CD4-positive, alpha-beta T cell treated with Interleukin-6 for 4 hours (primary cell): ENCODE results near the gene RETREG3.
"Not testable (repeated sequence)": the region's sequence is repeated elsewhere in the genome, so short reads cannot be mapped to it uniquely, and the experiment has no call there.

Experiments
- DNase-seq: peaks from one replicate; pipeline ENCODE4 v3.0.0-alpha.2; 2020; ENCODE audit warnings: mixed read lengths

RETREG3 gene

DNA sequence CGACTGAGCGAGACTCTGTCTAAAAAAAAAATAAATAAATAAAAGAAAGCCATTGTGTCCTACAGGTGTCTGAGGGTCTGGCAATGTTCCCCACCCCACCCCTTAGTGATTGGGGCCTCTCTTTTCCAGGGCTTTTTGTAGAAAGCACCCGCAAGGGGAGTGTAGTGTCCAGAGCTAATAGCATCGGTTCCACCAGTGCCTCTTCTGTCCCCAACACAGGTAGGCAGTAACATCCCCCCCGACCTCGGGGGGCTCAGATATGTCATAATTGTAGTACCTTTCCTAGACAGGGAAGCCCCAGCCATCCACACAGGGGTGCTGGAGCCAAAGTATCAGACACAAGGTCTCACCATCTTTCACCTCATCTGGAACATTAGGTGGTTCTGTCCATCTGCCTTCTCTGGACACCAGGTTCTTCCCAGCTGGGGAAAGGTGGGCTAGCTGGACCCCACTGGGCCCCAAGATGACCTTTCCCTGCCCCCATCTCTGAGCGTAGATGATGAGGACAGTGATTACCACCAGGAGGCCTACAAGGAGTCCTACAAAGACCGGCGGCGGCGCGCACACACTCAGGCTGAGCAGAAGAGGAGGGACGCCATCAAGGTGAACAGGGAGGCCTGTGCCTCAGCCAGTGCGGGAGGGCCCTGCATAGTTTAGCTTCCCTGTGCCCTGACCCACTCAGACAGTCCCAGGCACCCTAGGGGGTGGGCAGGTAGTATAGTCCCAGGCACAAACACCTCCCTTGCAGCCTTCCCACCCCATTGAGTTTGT is 40.6 kb downstream of the RETREG3 start:
- no peak for DNase-seq

DNA sequence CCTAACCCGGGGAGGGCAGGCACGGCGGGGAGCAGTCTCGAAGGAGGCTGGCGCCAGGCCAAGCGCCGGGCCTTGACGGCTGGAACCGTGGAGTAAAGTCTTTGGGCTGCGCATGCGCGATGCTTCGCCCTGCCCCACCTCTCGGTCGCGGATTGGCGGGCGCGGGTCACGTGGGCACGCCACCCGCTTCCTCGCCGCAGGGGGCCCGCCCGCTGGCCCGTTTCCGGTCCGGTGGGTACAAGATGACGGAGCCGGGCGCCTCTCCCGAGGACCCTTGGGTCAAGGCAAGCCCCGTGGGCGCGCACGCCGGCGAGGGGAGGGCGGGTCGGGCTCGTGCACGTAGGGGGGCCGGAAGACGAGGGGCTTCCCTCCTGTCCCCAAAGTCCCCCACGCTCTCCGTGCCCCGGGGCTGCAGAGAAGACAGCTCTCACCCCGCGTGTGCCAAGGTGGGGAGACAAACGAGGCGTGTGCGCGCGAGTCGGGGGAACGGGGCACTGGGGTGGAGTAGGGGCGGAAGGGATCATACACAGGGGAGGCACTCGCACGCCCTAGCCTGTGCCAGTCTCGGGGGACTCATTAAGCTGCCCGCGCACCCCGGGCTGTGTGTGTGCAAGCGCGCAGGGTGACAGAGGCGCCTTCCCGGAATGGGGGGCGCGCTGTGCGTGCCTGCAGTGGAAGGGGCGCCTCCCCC is 42.1 kb downstream of the RETREG3 start, which contains the start of gene MLX:
Gene MLX, plus strand, starts transcription at position 218 of the 691 bp plus-strand sequence. Its CDS starts 25 bp downstream, at position 243.
- peak; percentile 94 for DNase-seq

DNA sequence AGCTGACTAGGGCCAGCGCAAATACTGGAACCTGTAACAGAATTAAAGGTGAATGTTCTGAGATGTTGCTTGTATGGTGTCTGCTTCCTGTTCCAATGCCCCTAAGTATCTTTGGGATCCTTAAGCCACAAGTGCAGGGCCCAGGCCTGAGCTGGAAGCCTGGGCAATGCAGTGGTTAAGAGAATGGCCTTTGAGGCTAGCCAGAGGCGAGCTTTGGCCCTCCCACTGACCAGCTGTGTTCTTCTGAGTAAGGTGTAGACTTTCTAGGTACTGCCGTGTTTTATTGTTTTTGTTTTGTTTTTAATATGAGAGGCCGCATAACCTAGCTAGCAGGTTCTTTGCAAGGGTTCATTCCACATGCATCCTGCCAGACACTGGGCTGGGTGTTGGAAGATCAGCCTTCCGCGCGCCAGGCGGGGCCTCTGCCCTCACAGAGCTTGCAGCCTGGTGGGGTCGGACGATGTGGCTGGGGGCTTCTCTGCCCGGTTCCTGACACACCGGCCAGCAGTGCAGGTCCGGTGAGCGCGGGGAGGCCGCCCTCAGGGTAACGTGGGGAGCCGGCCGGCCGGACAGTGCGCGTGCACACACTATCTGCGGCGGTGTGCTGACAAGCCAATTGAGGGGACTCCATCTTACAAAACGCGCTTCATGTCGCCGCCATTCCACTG is 42.8 kb downstream of the RETREG3 start:
- DNase-seq: peak; percentile 21

DNA sequence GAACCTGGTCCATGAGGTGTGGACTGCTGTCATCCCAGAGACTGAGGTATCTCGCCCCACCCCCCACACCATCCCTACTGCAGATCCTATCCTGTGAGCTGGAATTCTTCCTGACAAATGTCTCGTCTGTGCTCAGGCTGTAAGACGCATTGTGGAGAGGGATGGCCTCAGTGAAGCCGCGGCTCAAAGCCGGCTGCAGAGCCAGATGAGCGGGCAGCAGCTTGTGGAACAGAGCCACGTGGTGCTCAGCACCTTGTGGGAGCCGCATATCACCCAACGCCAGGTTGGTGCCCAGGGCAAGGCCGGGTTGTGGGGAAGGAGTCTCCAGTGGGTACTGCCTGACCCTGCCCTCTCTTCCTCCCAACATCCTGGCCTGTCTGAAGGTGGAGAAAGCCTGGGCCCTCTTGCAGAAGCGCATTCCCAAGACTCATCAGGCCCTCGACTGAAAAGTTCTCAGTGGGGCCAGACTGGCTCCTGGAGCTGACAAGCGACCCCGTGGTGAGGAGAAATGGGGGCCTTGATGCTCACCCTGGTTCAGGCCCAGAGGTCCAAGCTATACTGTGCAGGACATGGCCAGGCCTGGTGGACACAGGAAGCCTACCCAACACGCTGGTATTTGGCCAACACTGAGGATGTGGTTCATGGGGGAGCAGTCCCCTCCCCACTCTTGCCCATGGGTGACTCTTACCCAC is 43.5 kb downstream of the RETREG3 start:
- DNase-seq: no peak

DNA sequence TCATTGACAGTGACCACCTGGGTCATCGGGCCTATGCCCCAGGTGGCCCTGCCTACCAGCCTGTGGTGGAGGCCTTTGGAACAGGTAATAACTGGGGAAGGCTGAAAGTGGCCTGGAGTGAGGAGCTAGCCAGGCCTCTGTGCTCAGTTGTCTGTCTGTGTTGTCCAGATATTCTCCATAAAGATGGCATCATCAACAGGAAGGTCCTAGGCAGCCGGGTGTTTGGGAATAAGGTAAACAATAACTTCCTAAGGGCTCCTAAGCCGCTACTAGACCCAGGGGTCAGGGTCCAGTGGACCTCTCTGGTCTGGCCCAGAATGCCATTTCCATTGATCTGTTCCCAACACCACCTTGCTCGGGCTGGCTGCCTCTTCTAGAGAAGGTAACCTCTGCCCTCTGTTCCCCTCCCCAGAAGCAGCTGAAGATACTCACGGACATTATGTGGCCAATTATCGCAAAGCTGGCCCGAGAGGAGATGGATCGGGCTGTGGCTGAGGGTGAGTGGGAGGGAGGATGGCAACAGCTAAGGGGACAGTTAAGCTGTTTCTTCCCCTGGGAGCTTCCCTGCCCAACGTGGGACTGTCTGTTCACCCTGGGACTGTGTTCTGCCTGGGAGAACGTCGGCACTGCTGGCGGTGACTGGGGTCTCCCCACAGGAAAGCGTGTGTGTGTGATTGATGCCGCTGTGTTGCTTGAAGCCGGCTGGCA is 44.2 kb downstream of the RETREG3 start:
- DNase-seq: no peak

DNA sequence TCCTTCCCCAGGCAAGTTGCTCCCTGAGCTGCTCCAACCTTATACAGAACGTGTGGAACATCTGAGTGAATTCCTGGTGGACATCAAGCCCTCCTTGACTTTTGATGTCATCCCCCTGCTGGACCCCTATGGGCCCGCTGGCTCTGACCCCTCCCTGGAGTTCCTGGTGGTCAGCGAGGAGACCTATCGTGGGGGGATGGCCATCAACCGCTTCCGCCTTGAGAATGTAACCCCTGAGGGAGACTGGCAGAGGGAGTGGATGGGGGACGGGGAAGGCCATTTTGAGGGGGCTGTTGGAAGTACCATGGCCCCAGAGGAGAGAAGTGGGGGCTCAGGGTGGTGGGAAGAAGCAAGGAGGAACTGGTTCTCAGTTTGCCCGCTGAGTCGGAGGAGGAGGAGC is 45.2 kb downstream of the RETREG3 start:
- DNase-seq: no peak

DNA sequence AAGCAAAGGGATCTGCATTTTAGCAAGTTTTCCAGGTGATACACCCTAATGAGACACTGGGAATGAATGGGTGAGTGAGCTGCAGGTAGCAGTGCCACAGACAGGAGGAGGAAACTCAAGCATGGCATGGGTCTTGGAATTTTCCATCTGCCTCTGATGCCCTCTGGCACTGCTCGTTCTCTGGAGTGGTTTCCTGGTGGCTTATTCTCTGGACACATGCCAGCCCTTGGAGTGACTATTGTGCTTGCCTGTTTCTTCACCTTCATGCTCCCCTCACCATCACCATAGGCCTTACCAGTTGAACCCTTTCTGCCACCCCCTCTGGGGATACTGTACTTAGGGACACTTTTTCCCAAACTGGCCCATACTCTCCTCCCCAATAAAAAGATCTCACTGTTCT is 45.6 kb downstream of the RETREG3 start:
- DNase-seq: no peak

DNA sequence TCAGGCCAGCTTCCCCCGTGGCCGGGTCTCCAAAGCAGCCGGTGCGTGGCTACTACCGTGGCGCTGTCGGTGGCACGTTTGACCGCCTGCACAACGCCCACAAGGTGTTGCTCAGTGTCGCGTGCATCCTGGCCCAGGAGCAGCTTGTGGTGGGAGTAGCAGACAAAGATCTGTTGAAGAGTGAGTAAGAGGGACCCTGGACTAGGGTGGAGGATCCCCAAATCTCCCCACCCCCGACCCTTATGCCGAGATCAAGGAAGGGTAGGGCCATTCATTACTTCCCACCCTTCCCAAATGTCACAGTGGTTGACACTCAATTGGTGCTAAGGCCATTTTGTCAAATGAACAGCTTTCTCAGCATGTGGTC is 46.0 kb downstream of the RETREG3 start:
- DNase-seq: no peak

DNA sequence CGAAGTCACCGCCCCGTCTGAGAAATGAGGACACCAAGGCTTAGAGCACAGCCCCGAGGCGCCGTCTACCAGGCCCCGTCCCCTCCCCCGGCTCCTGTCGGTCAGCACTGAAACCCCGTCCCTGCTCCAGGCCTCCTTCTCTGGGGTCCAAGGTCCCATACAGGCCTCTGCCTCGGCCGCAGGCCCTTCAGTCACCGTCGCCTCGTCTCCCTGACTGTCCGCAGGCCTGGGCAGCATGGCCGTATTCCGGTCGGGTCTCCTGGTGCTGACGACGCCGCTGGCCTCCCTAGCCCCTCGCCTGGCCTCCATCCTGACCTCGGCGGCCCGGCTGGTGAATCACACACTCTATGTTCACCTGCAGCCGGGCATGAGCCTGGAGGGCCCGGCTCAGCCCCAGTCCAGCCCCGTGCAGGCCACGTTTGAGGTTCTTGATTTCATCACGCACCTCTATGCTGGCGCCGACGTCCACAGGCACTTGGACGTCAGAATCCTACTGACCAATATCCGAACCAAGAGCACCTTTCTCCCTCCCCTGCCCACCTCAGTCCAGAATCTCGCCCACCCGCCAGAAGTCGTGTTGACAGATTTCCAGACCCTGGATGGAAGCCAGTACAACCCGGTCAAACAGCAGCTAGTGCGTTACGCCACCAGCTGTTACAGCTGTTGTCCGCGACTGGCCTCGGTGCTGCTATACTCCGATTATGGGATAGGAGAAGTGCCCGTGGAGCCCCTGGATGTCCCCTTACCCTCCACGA is 46.6 kb downstream of the RETREG3 start:
- DNase-seq: peak; percentile 17

DNA sequence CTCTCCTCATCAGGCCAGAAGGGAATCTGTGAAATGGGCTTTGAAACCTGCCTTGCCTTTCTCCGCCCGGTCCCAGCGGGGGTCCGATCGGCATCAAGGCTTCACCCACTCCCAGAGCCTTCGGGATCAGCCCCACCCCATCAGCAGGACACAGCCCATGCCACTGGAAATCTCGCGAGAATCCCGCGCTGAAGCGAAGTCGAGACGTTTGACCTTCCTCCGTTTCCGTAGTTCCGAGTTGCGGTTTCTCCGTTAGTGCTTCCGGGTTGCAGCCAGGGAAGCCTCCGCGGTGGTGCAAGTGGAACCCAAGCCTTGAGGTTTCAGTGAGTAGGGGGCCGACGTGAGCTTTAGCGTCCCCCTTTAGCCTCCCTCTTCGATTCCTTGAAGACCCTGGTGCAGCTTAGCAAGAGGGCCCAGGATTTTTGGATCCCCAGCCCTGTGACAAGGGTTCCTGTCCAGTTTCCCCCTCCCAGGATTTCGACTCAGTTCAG is 47.2 kb downstream of the RETREG3 start, which contains the start of gene COASY:
Gene COASY, plus strand, starts transcription at position 252 of the 491 bp plus-strand sequence. CDS start 475 bp downstream, outside the sequence.
- peak; percentile 92 for DNase-seq

DNA sequence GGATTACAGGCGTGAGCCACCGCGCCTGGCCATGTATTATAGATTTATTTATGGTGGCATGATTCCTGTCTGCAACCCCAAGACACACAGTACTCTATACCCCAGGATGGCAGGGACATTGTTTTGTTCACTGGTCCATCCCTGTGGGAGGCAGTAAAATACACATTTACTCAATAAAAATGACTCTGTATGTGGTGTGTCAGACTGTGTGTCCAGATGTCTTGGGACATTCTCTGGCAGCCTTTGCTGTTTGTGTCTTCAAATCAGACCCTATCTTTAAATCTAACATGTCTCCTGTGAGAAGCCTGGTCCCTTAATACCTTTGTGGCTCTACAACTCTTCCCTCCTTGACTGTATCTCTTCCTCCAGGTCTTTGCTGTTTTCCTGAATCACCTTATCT is 48.9 kb downstream of the RETREG3 start:
- no peak for DNase-seq

DNA sequence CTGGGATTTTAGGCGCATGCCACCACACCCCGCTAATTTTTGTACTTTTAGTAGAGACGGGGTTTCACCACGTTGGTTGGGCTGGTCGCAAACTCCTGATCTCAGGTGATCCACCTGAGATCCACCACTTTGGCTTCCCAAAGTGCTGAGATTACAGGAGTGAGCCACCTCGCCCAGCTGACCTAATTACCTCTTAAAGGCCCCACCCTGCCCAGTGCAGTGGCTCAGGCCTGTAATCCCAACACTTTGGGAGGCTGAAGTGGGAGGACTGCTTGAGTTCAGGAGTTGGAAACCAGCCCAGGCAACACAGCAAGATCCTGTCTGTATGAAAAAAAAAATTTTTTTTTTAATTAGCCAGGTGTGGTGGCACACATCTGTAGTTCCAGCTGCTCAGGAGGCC is 50.1 kb downstream of the RETREG3 start:
- no peak for DNase-seq

DNA sequence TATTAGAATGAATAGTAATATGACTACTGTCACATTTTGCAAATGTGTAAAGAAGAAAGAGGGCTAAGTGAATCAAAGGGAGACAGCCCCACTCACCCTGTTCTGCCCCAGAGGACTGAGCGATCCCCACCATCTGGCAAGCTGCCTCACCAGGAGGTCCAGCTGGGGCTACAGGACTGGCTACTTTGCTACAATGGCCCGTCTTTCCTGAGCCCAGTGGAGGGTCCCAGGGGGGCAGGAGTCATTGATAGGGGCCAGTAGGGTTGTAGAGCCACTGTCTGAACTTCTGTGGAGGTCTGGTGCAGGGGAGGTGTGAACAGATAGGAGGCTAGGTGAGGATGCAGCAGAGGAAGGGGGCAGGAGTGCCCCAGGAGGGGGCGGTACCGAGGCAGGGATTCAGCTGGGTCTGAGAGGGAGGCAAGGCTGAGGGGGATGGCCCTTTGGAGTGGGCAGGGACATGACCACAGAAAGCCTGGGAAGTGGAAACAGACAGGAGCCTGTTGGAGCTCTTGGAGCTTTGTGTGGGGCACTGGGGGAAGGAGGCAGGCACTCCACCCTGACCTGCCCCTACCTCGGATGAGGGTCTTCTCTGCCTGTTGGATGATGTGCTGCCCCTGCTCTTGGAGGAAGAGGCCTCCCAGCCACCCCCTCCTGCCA is 53.1 kb downstream of the RETREG3 start:
- DNase-seq: not testable (repeated sequence)

DNA sequence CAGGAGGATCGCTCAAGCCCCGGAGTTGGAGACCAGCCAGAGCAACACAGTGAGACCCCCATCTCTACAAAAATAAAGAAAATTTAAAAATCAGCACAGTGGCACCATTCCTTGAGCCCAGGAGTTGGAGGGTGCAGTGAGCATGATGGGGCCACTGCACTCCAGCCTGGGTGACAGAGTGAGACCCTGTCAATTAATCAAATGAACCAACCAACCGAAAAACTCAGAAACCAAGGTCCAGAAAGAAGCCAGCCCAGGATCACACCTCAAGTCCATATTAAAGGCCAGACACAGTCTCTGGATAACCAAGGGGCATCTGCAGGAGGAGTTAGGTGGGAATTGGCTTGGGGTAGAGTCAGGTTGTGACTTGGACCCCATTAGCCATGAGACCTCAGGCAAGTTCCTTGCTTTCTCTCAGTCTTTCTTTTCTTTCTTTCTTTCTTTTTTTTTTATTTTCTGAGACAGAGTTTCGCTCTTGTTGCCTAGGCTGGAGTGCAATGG is 54.0 kb downstream of the RETREG3 start:
- no peak for DNase-seq

DNA sequence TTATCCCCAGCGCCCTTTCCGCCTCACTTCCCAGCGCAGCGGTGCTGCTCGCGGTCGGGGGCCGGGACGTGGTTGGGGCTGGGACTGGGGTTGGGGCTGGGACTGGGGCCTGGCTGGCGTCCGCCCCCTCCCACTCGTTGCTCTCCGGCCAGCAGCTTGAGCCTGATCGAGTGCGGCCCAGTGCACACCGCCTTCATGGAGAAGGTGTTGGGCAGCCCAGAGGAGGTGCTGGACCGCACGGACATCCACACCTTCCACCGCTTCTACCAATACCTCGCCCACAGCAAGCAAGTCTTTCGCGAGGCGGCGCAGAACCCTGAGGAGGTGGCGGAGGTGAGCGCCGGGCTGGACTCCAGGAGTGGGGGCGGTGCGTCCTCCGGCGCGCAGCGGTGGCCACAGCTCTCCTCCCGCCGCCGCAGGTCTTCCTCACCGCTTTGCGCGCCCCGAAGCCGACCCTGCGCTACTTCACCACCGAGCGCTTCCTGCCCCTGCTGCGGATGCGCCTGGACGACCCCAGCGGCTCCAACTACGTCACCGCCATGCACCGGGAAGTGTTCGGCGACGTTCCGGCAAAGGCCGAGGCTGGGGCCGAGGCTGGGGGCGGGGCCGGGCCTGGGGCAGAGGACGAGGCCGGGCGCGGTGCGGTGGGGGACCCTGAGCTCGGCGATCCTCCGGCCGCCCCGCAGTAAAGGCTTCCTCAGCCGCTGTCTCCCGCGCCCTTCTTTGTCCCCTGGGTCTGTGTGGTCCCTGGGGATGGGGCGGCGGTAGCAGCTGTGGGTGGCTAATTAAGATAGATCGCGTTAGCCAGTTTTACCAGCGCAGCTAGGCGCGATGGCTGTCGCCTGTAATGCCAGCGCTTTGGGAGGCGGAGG is 54.7 kb downstream of the RETREG3 start:
- DNase-seq: peak; percentile 85

DNA sequence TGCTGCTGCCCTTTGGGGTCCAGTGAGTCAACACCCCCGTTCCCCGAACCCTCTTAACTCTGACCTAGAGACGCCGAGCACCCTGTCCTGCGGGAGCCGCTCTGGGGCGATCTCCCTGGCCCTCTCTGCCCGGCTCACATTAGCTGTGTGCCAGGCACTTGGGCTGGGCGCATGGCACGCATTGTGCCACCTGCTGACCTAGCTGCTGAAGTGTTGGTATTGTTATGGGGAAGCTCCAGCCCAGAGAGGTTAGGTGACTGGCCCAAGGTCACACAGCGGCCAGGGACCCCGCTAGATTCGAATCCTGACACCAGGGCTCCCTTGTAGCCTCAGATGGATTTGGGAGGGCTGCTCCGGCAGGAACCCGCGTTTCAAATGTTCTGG is 55.3 kb downstream of the RETREG3 start:
- peak; percentile 24 for DNase-seq

DNA sequence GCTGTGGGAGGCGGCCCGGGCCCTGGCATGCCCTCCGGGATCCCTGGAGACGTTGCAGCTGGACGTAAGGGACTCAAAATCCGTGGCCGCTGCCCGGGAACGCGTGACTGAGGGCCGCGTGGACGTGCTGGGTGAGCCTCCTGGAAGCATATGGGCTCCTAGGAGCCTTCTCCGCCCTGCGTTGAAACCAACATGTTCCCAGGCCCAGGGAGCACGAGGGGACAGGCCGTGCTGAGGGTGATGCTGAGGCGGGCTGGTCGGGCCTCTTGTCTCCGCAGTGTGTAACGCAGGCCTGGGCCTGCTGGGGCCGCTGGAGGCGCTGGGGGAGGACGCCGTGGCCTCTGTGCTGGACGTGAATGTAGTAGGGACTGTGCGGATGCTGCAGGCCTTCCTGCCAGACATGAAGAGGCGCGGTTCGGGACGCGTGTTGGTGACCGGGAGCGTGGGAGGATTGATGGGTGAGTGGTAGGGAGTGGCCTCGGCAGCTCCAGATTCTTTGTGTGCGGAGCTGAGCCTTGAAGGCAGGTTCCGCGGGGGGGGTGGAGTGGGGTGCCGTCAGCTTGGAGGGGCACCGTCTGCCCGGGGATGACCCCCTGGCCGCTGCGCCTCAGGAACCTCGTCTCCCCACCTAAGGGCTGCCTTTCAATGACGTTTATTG is 55.9 kb downstream of the RETREG3 start:
- DNase-seq: no peak

DNA sequence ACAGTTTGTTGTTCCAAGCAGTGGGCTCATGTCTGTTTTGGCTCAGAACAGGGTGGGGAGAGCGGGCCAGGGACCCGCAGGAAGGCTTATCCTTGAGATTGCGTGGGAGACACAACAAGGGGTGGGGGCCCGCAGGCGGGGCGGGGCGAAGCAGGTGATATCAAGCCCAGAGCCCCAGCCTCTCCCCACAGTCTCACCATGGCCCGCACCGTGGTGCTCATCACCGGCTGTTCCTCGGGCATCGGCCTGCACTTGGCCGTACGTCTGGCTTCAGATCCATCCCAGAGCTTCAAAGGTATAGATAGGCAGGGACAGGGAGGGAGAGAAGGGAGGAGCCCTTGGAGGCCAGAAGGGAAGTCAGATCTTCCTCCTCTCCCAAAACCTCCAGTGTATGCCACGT is 56.4 kb downstream of the RETREG3 start, which contains the start of gene HSD17B1:
Gene HSD17B1, plus strand, starts transcription at position 188 of the 400 bp plus-strand sequence. Its CDS starts 11 bp downstream, at position 199.
- not testable (repeated sequence) for DNase-seq
